Measurements from ENCODE around the gene FAM114A2.

The FAM114A2 gene

DNA sequence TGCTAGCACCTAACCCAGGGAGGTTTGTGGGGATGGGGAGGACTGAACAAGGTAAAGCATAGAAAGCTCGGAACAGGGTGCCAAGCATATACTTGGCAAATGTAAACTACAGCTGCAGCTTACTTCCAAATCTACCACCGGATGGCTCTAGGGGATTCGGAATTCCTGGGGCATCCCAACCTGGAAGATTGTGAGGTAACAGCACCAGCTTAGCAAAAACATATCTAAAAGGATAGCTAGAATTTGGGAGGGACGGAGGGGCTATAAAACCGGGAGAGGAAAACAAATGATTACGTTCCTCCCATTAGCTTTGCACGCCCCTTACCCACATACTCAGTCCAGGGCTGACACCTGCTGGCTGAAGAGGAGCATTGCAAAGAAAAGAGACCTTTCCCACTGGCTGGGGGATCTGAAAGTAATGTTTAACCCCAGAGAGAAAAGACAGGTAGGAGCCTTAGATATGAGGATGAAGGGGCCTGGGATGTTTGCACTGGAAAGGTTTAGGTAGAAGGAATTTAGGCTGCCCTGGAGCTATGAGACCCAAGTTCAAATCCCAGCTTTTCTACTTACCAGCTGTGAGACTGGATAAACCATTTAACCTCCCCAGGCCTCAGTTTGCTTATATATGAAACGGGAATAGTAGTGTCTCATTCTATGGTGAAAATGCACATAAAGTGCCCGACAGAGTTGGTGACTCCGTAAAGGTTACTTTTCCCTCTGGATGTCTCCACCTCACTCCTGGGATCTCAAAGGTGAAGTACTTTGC lies 73.6 kb downstream of the FAM114A2 start:
- DNase-seq = peak; percentile 30 to 46 (median 36)
- H3K36me3 Mint-ChIP-seq (ENCODE audit: insufficient read depth) = peaks cover 7% of the 10 kb centered on the region
- H3K27me3 Mint-ChIP-seq = peaks cover 7 to 27% of the 10 kb centered on the region in 2 donors
- peaks cover 11 to 12% of the 10 kb centered on the region in 2 donors for H3K4me1 Mint-ChIP-seq (ENCODE audit: low read depth in 2 of 2)
- no peaks in the 10 kb centered on the region for H3K9me3 Mint-ChIP-seq
- no peak overlapping the region for H3K27ac Mint-ChIP-seq
- no peak overlapping the region for H3K4me3 Mint-ChIP-seq
- peak; percentile 53 for ATAC-seq (replicated peaks)

DNA sequence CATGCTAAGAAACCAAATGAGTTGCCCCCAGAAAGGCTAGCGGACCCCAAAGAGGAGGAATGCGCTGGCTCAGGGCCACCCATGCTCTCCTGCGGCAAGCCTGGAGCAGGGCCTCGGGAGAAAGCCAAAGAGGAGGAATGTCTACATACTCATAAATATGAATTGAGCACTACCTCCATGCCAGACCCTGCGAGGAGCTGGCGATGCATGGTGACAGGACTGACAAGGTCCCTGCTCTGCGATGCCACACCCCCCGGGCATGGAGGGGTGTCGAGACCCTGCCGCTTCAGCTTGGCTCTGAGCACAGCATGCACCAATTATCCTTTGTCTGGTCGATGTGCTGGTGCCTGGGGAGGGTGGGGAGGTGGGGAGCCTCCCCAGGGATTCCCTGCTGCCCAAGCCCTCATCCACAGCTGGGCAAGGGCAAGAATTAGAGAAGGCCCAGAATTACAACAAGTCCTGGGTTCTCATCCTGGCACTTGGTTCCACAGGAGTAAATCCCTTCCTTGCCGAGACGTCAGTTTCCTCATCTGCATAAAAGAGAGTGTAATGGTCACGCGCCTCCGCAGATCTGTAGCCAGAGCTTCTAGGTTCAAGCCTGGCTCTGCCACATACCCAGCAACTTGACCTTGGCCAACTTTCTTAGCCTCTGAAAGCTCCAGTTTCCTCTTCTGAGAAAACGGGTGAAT lies 74.4 kb downstream of the FAM114A2 start:
- DNase-seq (no peak), ATAC-seq (replicated peaks) (no peak)
- Mint-ChIP-seq H3K4me3 (no peak overlapping the region), H3K36me3 (ENCODE audit: insufficient read depth) (peaks cover 10% of the 10 kb centered on the region), H3K4me1 (ENCODE audit: low read depth in 2 of 2) (peaks cover 16 to 19% of the 10 kb centered on the region in 2 donors), H3K27me3 (peaks cover 7 to 25% of the 10 kb centered on the region in 2 donors), H3K27ac (no peak overlapping the region), H3K9me3 (no peaks in the 10 kb centered on the region)

DNA sequence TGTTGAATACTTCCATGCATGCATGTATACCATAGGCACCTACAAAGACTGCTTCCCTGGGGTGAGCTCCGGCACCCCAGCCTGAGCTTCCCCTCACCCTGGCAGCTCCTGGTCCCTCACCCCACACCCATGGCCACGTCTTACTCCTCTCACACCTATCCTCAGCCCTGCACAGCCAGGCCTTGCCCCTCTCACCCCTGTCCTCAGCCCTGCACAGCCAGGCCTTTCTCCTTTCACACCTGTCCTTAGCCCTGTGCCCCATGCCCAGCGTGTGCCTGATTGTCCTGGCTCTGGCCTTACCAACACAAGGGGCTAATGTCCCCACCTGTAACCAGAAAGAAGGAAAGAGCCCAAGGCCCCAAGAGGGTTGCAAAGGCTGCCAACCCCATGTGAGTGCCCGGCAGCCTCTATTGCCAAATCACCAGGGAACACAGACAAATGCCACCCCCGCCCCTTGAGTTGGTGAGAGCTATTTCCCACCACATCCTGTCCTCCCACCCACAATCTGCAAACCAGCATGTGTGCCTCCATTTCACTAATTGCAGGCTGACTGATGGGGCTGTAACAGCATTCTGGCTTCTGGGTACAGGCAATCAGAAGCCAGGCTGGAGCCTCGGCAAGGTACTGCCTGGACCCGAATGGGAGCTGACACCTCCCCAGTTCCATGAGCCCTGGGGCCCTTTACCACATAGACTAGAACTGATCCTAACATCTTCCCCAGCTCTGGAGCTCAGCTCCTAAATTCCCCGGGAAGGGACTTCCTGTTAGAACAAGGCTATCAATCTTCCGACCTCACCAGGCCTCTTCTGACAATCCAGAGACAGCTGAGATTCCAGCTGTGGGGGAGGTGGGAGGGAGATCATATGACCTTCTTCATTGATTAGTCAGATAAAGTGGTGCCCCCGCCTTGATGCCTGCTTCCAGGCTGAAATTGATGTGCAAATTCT lies 78.2 kb downstream of the FAM114A2 start:
- peak overlapping the region; percentile 83 to 93 for H3K27ac Mint-ChIP-seq
- H3K36me3 Mint-ChIP-seq (ENCODE audit: insufficient read depth) = peaks cover 7% of the 10 kb centered on the region
- peak; percentile 26 to 37 (median 27) for DNase-seq
- ATAC-seq (replicated peaks) = peak; percentile 86
- H3K9me3 Mint-ChIP-seq = no peaks in the 10 kb centered on the region
- peaks cover 0 to 9% of the 10 kb centered on the region in 2 donors for H3K27me3 Mint-ChIP-seq
- H3K4me1 Mint-ChIP-seq (ENCODE audit: low read depth in 2 of 2) = peaks cover 18 to 22% of the 10 kb centered on the region in 2 donors
- H3K4me3 Mint-ChIP-seq = peak overlapping the region; percentile 58 to 77

DNA sequence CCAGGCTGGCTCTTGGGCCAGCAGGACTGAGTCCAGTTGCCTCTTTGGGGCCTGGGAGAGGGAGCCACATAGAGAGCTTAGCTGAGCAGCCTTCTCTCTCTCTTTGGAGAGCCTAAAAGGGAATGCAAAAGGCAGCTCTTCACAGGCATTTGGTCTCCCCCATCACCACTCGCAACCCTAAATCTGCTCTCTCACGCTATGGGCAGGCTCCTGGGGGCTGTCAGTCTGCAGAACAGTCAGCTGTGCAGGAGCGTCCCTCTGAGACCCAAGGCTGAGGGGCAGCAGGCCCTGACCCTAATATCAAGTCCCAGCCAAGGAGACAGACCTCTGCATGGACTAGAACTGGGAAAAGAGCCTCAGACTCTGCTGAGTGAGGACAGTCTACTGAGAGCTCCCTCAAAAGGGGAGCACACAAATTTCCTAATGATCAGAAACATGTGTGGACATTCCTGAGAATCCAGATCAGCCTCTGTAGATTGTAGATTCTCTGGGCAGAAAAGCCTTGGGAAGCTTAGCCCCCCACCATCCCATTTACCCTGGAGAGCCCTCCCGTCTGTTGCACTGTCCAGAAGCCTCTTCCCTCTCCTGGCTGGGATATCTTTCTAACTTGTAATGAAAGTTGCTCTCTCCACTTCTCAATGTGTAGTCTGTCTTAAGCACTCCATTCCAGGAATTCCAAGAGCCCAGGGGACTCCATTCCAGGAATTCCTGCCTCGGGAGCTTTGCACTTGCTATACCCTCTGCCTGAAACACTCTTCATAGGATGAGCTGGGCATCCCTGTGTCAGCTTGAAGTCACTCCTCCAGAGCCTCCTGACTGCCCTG lies 79.4 kb downstream of the FAM114A2 start:
- DNase-seq = no peak
- Mint-ChIP-seq H3K4me3 (peak overlapping the region in 1 of 2 donors; percentile 77), H3K4me1 (ENCODE audit: low read depth in 2 of 2) (peaks cover 18 to 22% of the 10 kb centered on the region in 2 donors), H3K36me3 (ENCODE audit: insufficient read depth) (peaks cover 7% of the 10 kb centered on the region), H3K27me3 (no peaks in the 10 kb centered on the region), H3K27ac (peak overlapping the region; percentile 61 to 93), H3K9me3 (no peaks in the 10 kb centered on the region)
- no peak for ATAC-seq (replicated peaks)

DNA sequence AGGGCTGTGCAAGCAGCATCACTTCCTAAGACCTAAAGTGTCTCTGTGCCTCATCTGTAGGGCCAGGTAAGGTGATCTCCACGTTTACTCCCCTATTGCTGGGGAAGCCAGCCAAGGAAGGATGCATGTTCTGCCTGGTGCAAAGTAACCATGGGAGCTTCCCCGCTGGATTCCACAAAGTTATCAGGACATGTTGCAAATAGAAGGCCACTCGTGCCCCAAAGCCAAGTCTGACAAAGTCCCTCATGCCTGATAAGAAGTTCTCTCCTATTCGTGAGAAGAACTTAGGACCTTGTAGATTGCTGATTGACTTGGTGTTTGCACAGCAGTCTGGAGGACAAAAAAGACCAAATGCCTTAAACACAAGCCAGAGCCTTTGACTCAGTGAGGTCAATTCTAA lies 81.5 kb downstream of the FAM114A2 start:
- peaks cover 18 to 22% of the 10 kb centered on the region in 2 donors for H3K4me1 Mint-ChIP-seq (ENCODE audit: low read depth in 2 of 2)
- no peak overlapping the region for H3K27ac Mint-ChIP-seq
- no peak overlapping the region for H3K4me3 Mint-ChIP-seq
- H3K27me3 Mint-ChIP-seq = no peaks in the 10 kb centered on the region
- H3K9me3 Mint-ChIP-seq = no peaks in the 10 kb centered on the region
- DNase-seq (no peak), ATAC-seq (replicated peaks) (no peak)
- peaks cover 7% of the 10 kb centered on the region for H3K36me3 Mint-ChIP-seq (ENCODE audit: insufficient read depth)

DNA sequence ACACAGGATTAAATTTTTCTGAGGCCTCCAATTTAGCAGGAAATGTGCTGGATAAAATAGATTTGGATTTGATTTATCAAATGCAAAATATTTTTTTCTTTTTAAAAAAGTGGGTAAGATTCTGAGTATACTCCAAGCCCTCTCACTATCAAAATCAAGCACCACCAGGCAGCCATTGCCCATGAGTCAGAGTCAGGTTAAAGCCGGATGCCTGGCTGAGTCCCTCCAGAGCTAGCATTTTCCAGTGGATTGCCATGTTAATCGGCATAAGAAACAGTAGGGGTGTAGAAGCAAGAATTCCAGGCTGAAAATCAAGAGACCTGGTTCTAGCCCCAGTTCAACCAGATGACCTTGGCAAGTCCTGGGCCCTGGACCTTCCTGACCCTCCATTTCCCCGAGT lies 85.3 kb downstream of the FAM114A2 start:
- ATAC-seq (replicated peaks) (no peak), DNase-seq (no peak)
- Mint-ChIP-seq H3K4me3 (no peak overlapping the region), H3K36me3 (ENCODE audit: insufficient read depth) (no peaks in the 10 kb centered on the region), H3K9me3 (no peaks in the 10 kb centered on the region), H3K27me3 (peaks cover 0 to 5% of the 10 kb centered on the region in 2 donors), H3K4me1 (ENCODE audit: low read depth in 2 of 2) (no peaks in the 10 kb centered on the region), H3K27ac (no peak overlapping the region)

DNA sequence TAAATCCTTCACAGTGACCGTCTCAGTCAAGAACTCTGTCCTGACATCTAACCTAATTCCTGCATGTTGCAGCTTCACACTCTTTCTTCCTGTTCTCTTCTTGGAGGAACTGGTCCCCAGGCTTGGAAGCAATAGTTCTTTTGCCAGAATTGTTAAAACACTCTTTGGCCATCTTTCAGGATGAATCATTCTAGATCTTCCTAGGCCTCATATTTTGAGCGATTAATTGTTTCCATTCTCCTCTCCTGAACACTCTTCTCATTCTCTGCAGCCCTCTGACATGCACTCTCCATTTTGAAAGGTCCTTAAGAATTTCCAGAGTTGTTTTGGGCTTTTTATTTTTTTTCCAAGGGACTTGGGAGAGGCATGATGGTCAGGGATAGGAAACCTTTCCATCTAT lies 85.8 kb downstream of the FAM114A2 start:
- Mint-ChIP-seq H3K27me3 (peaks cover under 1 to 5% of the 10 kb centered on the region in 2 donors), H3K36me3 (ENCODE audit: insufficient read depth) (no peaks in the 10 kb centered on the region), H3K4me3 (no peak overlapping the region), H3K27ac (no peak overlapping the region), H3K9me3 (no peaks in the 10 kb centered on the region), H3K4me1 (ENCODE audit: low read depth in 2 of 2) (no peaks in the 10 kb centered on the region)
- DNase-seq (no peak), ATAC-seq (replicated peaks) (no peak)

DNA sequence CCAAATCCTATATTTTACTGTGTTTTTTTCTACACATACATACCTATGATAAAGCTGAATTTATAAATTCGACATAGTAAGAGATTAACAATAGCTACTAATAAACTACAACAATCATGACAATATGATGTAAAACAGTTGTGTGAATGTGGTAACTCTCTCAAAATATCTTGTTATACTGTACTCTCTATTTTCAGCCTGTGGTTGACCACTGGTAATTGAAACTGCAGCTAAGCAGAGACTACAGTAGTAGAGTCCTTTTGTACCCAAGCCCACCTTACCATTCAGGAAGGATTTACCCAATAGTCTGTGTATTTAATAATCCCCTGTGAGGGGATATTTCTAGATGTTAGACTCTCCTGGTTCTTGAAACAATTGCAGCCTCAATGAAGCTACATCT lies 86.7 kb downstream of the FAM114A2 start:
- Mint-ChIP-seq H3K4me1 (ENCODE audit: low read depth in 2 of 2) (no peaks in the 10 kb centered on the region), H3K27ac (no peak overlapping the region), H3K9me3 (no peaks in the 10 kb centered on the region), H3K4me3 (no peak overlapping the region), H3K27me3 (peaks cover 5 to 7% of the 10 kb centered on the region in 2 donors), H3K36me3 (ENCODE audit: insufficient read depth) (no peaks in the 10 kb centered on the region)
- DNase-seq (no peak), ATAC-seq (replicated peaks) (no peak)

DNA sequence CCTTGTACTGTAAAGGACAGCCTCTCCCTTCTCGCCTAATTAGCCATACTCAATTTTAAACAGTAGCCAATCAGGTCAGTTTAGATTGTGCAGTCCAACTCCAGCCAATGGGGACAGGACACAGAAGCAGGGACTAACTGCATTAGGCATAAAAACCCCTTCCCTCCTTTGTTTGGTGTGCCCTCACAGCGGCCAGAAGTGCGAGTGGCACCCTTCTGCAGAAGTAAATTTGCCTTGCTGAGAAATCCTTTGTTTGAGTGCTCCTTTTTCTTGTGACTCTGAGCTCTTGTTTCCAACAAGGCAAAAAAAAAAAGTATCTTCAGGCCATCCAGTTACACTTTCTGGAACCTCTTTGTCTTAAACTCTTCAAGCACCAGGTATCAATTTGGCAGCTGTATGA lies 97.4 kb downstream of the FAM114A2 start:
- H3K36me3 Mint-ChIP-seq (ENCODE audit: insufficient read depth) = peaks cover 3% of the 10 kb centered on the region
- no peak overlapping the region for H3K4me3 Mint-ChIP-seq
- ATAC-seq (replicated peaks) (no peak), DNase-seq (no peak)
- peaks cover 17 to 22% of the 10 kb centered on the region in 2 donors for H3K9me3 Mint-ChIP-seq
- H3K4me1 Mint-ChIP-seq (ENCODE audit: low read depth in 2 of 2) = no peaks in the 10 kb centered on the region
- peaks cover 18 to 47% of the 10 kb centered on the region in 2 donors for H3K27me3 Mint-ChIP-seq
- no peak overlapping the region for H3K27ac Mint-ChIP-seq

All from effector memory CD8-positive, alpha-beta T cell (primary cell).